T-helper 2 cell (primary cell): ENCODE measurements around the gene HIVEP3.
"Not testable (repeated sequence)": the region's sequence is repeated elsewhere in the genome, so short reads cannot be mapped to it uniquely, and the experiment has no call there.

Experiments
- DNase-seq, 5 experiments: peaks; one replicate each; pipeline versions ENCODE4 v3.0.0 to v3.0.0-alpha.2; 2012 to 2022
- total RNA-seq, 2 donors: gene quantifications; one replicate each; lab custom pipeline; 2026; lab: John Stamatoyannopoulos, UW

HIVEP3 gene
- total RNA-seq: 15.4 to 18.1 reads per million in 2 donors

GRCh38 chr1:41918450-41919043, at the start of gene HIVEP3:
TSS of gene HIVEP3 (minus strand) at chr1:41918922.
- DNase-seq: no peak

GRCh38 chr1:41964400-41964799, 45.7 kb upstream of the HIVEP3 start:
- no peak for DNase-seq

GRCh38 chr1:41963636-41964035, 44.9 kb upstream of the HIVEP3 start:
- no peak for DNase-seq

- no peak for DNase-seq
Measured at GRCh38 chr1:41958015-41958673, 39.4 kb upstream of the HIVEP3 start.

GRCh38 chr1:41957568-41957967, 38.8 kb upstream of the HIVEP3 start:
- DNase-seq: no peak

- peak in 1 of 5 experiments; percentile 3 for DNase-seq
Measured at GRCh38 chr1:41955461-41956159, 36.9 kb upstream of the HIVEP3 start.

- DNase-seq: no peak
Measured at GRCh38 chr1:41954533-41954944, 35.8 kb upstream of the HIVEP3 start.

GRCh38 chr1:41953291-41953690, 34.6 kb upstream of the HIVEP3 start:
- DNase-seq: no peak

GRCh38 chr1:41952208-41952607, 33.5 kb upstream of the HIVEP3 start:
- no peak for DNase-seq

GRCh38 chr1:41951492-41951891, 32.8 kb upstream of the HIVEP3 start:
- not testable (repeated sequence) for DNase-seq

GRCh38 chr1:41950820-41951219, 32.1 kb upstream of the HIVEP3 start:
- DNase-seq: peak in 1 of 5 experiments; percentile 8

- DNase-seq: not testable (repeated sequence)
Measured at GRCh38 chr1:41945946-41946345, 27.2 kb upstream of the HIVEP3 start.

- no peak for DNase-seq
Measured at GRCh38 chr1:41943717-41944116, 25.0 kb upstream of the HIVEP3 start.

GRCh38 chr1:41942278-41942677, 23.6 kb upstream of the HIVEP3 start:
- no peak for DNase-seq

- DNase-seq: no peak
Measured at GRCh38 chr1:41941381-41941780, 22.7 kb upstream of the HIVEP3 start.

GRCh38 chr1:41939194-41939593, 20.5 kb upstream of the HIVEP3 start:
- DNase-seq: no peak

- DNase-seq: peak in 1 of 5 experiments; percentile 43
Measured at GRCh38 chr1:41936107-41936506, 17.4 kb upstream of the HIVEP3 start.

- DNase-seq: no peak
Measured at GRCh38 chr1:41935226-41935625, 16.5 kb upstream of the HIVEP3 start.

GRCh38 chr1:41933106-41933505, 14.4 kb upstream of the HIVEP3 start:
- DNase-seq: peak in 1 of 5 experiments; percentile 13

GRCh38 chr1:41931578-41931977, 12.9 kb upstream of the HIVEP3 start:
- DNase-seq: no peak

GRCh38 chr1:41927118-41927517, 8.4 kb upstream of the HIVEP3 start:
- no peak for DNase-seq

GRCh38 chr1:41925712-41926111, 7.0 kb upstream of the HIVEP3 start:
- DNase-seq: no peak

- no peak for DNase-seq
Measured at GRCh38 chr1:41924911-41925310, 6.2 kb upstream of the HIVEP3 start.

- not testable (repeated sequence) for DNase-seq
Measured at GRCh38 chr1:41921271-41921670, 2.5 kb upstream of the HIVEP3 start.
